GM19324 (cell line): ENCODE data around the gene IL18BP.

Experiments
- ATAC-seq: cut with Tn5 transposase; IDR thresholded peaks from one replicate; pipeline ENCODE4 v1.9.1; 2021; ENCODE audit warnings: mild to moderate bottlenecking, moderate library complexity; ENCODE audit not compliant: unreplicated experiment, low FRiP score

IL18BP gene

DNA sequence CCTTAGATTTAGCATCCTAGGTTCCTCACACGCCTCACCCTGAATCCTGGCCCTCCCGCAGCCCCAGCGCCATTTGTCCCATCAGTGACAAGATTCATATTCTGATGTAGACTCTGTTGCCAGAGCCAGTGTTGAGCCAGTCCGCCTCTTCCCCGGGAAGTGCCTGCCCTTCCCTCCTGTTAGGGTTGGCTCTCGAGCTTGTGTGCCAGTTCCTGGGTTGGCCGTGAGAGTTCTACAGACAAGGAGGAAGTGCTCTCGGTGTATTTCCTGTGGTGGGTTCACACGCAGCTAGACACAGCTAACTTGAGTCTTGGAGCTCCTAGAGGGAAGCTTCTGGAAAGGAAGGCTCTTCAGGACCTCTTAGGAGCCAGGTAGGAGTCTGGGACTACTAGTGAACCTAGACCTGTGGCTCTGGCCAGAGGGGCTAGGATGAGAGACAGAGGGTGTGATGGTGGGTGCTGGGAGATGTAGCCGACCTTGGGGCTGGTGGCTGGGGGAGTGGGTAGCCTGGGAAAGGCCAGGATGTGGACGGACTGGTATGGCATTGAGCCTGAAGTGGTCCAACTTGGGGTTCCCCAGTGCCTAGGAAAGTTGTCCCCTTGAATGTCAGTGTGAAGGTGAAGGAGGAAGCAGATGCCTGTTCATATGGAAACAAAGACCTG, at the start of gene IL18BP:
IL18BP (plus strand) TSS at position 261 of the 662 bp plus-strand sequence. CDS start 1,076 bp downstream, outside the sequence.
- ATAC-seq = no peak

DNA sequence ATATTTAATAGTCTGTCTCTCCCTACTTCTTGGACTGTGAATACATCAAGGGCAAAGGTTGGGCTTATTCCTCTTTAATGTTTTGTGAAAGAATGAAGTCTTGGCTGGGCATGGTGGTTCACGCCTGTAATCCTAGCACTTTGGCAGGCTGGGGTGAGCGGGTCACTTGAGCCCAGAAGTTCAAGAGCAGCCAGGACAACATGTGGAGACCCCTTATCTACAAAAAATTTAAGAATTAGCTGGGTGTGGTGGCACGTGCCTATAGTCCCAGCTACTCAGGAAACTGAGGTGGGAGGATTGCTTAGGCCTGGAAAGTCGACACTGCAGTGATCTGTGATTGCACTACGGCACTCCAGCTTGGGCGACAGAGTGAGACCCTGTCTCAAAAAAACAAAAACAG, 49.7 kb upstream of the IL18BP start:
- no peak for ATAC-seq

- ATAC-seq = no peak
These were observed 46.9 kb upstream of the IL18BP start for GRCh38 chr11:71951741-71952310.

DNA sequence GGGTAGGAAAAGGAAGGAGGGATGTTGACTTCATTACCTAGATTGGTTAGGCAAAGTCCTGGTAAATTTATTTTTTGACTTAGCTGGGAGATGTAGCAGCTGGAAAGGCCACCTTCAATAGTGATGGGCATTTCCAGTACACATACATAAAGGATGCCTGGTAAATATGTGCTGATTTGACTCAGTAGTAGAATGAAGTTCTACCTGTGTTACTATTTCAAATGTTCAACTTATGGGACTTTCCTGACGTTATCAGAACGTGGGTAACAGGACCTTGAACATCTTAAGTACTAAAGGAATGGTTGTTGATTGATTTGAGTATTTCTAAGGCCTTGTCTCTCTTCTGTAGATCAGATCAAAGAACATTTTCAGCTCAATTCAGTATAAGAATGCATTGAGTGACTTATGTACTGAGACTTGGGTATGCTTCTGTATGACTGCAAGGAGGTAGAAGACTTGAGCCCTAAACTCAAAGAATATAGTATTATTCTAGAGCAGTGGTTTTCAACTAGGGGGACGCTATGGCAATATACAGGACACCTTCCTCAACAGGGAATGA, 42.7 kb upstream of the IL18BP start:
- no peak for ATAC-seq

- no peak for ATAC-seq
These were observed 36.2 kb upstream of the IL18BP start for GRCh38 chr11:71962428-71963038.

- ATAC-seq = no peak
These were observed 35.2 kb upstream of the IL18BP start for GRCh38 chr11:71963468-71963867.

DNA sequence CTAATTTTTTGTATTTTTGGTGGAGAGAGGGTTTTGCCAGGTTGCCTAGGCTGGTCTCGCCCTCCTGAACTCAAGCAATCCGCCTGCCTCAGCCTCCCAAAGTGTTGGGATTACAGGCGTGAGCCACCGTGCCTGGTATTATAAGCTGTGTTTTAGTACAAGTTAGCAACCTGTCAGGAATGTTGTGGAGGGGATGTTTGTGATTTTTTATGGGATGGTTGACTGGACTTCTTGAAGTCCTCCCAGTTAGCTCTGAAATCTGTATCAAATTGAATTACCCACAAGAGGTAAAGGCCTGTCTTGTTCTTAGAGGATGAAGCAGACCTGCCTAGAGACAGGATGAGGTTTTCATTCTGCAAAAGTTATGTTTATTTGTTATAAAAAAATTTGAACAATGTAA, 34.1 kb upstream of the IL18BP start:
- no peak for ATAC-seq

DNA sequence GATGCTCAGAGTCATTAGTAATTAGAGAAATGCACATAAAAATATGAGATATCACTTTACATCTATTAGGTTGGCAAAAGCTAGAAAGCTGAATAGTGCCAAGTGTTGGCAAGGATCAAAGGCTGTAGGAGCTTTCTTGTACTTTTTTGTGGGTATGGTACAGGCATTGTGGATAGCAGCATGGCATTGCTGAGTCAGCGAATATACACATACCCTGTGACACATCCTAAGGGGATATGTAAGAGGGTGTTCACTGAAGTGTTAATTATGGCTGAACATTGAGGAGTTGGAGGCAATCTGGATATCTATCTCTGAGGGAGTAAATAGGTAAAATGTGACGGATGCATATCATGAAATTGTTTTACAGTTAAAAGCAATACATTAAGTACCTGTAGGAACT, 27.0 kb upstream of the IL18BP start:
- ATAC-seq = no peak

DNA sequence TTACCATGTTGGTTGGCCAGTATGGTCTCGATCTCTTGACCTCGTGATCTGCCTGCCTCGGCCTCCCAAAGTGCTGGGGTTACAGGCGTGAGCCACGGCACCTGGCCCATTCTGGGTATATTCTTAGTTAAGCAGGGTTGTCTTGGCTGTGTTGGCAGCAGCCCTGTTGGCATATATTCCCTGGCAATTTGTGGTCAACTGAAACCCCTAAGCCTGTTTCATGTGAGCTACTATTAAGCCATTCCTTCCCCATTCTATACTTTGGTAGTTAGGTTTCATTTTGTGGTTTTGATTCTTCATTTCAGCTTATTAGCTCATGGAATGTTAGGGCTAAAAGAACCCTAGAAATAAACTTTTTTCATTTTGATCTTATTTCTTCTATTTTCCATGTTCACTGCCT, 22.2 kb upstream of the IL18BP start:
- no peak for ATAC-seq

DNA sequence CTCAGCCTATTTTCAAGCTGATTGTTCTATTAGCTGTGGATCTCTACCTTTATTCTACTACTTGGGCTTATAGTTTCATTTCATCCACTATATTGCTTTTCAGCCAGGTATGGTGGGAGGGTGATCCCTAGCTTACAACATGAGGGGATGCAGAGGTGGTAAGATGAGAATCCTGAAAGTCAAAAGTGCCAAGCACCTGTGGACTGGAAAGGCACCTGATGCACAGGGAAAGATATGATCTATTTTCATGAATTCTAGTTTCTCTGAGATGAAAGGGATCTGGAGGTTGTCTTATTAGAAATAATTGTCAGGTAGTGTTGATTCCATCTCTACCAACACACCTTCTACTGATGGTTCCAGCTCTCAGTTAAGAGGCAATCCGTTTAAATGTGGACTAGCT, 21.6 kb upstream of the IL18BP start:
- ATAC-seq = no peak

- no peak for ATAC-seq
These were observed 20.8 kb upstream of the IL18BP start for GRCh38 chr11:71977743-71978418.

DNA sequence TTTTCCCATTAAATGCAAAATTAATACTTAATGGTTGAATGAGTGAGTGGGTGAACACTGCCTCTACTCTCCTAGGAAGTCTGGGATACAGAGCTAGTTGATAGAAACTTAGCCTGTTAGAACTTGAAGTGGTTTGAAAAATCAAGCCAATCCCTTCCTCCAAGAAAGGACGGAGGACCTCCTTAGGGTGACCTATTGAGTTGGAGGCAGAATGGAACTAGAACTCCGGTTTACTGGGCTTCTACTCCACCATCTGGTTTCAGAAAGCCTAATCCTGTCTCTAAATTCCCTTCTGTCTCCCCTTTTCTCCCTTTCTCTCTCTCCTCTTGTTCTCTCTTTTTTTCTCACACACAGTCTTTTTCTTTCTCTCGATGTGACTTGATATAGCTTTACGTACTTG, 19.6 kb upstream of the IL18BP start:
- ATAC-seq = no peak

DNA sequence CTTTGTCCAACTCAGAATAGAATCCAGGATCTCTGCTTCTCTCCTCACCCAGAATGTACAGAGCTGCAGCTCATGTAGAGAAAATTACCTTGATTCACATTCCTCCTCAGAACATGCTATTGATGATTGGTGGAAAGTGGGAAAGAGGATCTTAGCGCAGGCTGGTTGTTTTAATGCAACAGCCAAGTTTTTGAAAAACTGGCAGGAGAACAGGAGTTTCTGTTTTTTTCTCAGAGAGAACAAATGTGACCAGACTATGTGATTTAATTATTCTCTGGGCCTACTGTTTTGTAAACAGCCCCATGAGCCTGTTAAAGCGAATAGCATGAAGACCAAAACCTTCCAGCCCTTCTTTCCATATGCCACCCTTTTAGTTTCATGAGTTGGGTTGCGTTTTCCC, 19.1 kb upstream of the IL18BP start:
- ATAC-seq = no peak

GRCh38 chr11:71986131-71986530, 12.6 kb upstream of the IL18BP start:
- no peak for ATAC-seq

- no peak for ATAC-seq
These were observed 11.2 kb upstream of the IL18BP start for GRCh38 chr11:71987521-71987920.

- no peak for ATAC-seq
These were observed 10.7 kb upstream of the IL18BP start for GRCh38 chr11:71988050-71988449.

DNA sequence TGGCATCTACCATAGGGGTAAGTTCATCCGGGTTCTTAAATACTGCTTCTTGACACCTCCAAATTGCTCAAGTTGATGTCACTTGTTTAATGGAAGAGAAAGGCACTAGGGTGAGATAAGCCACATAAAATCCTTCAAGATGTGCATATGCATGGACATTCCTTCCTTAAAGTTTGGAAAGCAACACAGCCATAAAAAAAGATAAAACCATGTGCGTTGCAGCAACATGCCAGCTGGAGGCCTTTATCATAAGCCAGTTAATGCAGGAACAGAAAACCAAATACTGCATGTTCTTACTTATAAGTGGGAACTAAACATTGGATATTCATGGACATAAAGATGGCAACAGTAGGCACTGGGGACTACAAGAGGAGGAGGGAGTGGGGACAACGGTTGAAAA, 8.0 kb upstream of the IL18BP start:
- ATAC-seq = no peak

GRCh38 chr11:71991494-71991893, 7.2 kb upstream of the IL18BP start:
- peak; percentile 45 for ATAC-seq

GRCh38 chr11:71992136-71992730, 6.5 kb upstream of the IL18BP start:
- no peak for ATAC-seq

GRCh38 chr11:71994786-71995185, 3.9 kb upstream of the IL18BP start:
- ATAC-seq = no peak

GRCh38 chr11:71995726-71996291, 2.9 kb upstream of the IL18BP start:
- no peak for ATAC-seq
